HG02610 (cell line): ENCODE measurements around the gene CD99.
"Not testable (repeated sequence)": the region's sequence is repeated elsewhere in the genome, so short reads cannot be mapped to it uniquely, and the experiment has no call there.

ENCODE experiments used
- ATAC-seq: cut with Tn5 transposase; IDR thresholded peaks from one replicate; pipeline ENCODE4 v1.9.1; 2021; ENCODE audit warnings: mild to moderate bottlenecking, moderate library complexity; ENCODE audit not compliant: unreplicated experiment

CD99 gene

GRCh38 chrX:2765549-2765830, 74.4 kb downstream of the CD99 start:
- no peak for ATAC-seq

GRCh38 chrX:2766906-2767305, 75.8 kb downstream of the CD99 start:
- no peak for ATAC-seq

- no peak for ATAC-seq
Measured at GRCh38 chrX:2767631-2768455, 76.7 kb downstream of the CD99 start.

DNA sequence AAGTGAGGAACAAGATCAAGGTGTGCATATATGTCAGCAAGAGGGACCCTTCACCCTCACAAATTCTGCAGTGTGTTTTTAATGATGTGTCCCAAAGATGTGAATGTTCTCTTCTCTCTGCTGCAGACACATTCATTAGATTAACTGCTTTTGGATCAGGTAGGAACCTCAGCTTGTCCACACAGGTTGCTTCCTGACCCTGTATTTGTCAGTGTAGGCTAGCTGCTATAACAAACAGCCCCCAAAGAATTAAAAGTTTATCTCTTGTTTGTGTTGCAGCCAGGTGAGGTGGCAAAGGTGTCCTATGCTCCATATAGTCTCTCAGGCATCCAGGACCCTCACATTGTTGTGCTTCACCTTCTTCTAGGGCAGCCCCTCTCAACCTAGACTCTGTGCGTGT, 78.5 kb downstream of the CD99 start:
- no peak for ATAC-seq

DNA sequence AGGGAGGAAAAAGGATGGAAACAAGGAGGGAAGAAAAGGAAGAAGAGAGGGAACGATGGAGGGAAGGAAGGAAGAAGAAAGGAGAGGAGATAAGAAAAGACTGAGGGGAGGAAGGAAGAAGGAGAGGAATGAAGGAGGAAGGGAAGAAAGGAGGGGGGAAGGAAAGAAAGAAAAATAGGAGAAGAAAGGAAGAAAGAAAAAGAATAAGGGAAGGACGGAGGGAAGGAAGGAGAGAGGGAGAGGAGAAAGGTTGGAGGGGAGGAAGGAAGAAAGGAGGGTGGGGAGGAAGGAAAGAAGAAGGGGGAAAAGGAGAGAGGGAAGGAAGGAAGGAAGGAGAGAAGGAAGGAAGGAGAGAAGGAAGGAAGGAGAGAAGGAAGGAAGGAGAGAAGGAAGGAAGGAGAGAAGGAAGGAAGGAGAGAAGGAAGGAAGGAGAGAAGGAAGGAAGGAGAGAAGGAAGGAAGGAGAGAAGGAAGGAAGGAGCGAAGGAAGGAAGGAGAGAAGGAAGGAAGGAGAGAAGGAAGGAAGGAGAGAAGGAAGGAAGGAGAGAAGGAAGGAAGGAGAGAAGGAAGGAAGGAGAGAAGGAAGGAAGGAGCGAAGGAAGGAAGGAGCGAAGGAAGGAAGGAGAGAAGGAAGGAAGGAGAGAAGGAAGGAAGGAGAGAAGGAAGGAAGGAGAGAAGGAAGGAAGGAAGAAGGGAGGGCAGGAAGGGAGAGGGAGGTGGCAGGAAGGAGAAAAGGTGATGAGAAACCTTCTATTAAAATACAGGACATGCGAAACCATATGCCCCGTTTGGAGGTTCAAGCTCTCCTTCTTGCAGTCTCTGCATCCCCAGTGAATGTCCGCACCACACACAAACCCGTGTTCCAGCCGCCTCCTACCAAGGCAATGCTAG, 82.3 kb downstream of the CD99 start:
- ATAC-seq = not testable (repeated sequence)

DNA sequence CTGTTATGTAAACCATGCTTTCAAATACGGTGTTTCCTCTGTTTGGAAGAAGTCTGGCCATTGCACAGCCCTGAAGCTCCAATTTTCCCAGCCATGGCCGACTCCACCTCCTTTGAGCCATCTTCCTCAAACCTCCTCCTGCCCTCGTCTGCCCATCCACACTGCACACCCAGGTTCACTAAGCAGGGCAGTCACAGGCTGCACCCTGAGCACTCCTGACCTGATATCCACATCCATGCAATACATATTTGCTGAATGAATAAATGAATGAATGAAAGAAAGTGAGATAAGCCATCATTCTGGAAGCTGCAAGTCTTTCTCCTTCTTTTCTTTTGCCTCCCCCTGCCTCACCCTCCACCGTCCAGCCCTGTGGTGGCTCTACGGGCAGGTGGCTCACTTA, 83.0 kb downstream of the CD99 start:
- no peak for ATAC-seq

- no peak for ATAC-seq
Measured at GRCh38 chrX:2774776-2775175, 83.7 kb downstream of the CD99 start.

- ATAC-seq = not testable (repeated sequence)
Measured at GRCh38 chrX:2780472-2781225, 89.6 kb downstream of the CD99 start.

GRCh38 chrX:2781226-2781571, 90.1 kb downstream of the CD99 start:
- ATAC-seq = no peak

- no peak for ATAC-seq
Measured at GRCh38 chrX:2781698-2782097, 90.6 kb downstream of the CD99 start.

DNA sequence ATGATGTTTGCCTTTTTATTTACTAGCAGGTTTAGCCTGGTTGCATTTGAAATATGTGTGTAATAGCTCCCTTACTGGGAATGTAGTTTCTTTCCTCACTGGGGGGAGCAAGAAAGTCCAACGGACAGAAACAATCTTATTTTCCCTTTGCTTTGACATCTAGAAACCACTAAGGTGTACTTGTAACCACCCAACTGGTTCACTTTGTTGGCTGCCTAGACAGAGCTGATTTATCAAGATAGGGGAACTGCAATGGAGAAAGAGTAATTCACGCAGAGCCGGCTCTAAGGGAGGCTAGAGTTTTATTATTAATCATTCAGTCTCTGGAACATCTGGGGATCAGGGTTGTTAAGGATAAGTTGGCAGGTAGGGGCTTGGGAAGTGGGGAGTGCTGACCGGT, 91.1 kb downstream of the CD99 start:
- ATAC-seq = no peak

DNA sequence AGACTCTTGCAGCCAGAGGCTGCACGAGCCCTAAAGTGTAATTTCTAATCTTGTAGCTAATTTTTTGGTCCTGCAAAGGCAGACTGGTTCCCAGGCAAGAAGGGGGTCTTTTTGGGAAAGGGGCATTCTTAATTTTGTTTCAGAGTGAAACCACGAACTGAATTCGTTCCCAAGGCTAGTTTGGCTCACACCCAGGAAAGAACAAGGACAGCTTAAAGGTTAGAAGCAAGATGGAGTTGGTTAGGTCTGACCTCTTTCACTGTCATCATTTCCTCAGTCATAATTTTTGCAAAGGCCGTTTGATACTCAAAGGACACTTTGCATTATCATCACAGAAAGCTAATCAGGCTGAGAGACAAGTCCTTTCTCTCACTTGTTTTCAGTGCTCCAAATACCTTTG, 91.7 kb downstream of the CD99 start:
- no peak for ATAC-seq

DNA sequence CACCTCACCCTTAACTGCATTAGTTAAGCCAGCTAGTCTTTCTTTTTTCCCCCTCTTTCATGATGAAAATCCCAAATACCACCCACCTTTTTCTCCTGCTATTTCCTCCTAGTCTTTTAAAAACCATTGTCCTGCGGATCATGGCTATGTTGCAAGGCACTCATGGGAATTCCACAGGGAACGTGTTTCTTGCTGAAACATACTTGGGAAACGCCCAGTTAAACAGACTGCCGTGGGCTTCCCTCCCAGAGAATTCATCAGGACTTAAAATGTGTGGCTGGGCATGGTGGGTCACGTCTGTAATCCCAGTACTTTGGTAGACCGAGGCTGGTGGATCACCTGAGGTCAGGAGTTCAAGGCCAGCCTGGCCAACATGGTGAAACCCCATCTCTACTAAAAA, 92.9 kb downstream of the CD99 start:
- ATAC-seq = no peak

DNA sequence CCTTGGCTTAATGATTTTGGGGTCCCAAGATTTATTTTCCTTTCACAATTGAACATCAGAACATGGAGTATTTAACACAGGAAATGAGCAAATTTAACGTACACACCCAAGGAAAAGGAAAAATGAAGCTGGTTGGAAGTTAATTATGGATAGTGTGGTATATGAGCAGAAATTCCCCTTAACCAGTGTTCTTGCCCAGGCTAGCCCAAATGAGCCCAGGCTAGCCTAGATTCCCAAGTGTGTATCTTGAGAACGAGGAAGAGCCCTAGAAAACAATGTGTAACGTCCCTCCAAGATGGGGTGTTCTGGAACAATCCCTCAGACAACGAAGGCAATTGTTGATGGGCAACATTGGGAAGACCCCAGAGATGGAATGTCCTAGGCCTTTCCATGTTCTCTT, 94.4 kb downstream of the CD99 start:
- no peak for ATAC-seq

DNA sequence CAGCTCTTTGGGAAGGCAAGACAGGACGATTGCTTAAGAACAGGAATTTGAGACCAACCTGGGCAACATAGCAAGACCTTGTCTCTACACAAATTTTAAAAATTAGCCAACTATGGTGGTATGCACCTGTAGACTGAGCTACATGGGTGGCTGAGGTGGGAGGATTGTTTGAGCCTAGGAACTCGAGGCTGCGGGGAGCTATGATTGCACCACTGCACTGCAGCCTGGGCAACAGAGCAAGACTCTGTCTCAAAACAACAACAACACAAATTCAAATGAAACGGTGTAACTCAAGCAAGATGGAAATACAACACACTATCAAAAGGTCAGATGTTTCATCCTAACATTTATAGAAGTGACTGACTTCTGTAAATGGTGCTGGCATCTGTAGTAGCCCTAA, 97.9 kb downstream of the CD99 start:
- ATAC-seq = no peak

- ATAC-seq = no peak
Measured at GRCh38 chrX:2789569-2789968, 98.5 kb downstream of the CD99 start.
